CD4-positive, alpha-beta T cell (primary cell): ENCODE results near the gene MAP7D2. TPM values are rescaled to one million over a fixed set of nuclear protein-coding genes. Genes with fewer than 3 reads are reported as not detected.

Experiments
- ATAC-seq: fragments of 200-7000 bp; cut with Tn5 transposase; one replicate; pipeline ENCODE4 v1.10.0; 2022; ENCODE audit warnings: mild to moderate bottlenecking; ENCODE audit not compliant: poor library complexity
- CTCF ChIA-PET: fragments of 350-600 bp; sonication (Branson Sonifier 250); formaldehyde crosslinking; loops from one replicate; lab custom pipeline; 2021; ENCODE audit warnings: antibody characterized with exemption, inconsistent platforms; lab: Charles Lee
- POLR2A ChIA-PET: fragments of 350-600 bp; sonication (Branson Sonifier 250); formaldehyde crosslinking; loops from one replicate; lab custom pipeline; 2021; ENCODE audit warnings: antibody characterized with exemption, inconsistent platforms; lab: Charles Lee
- DNase-seq, 14 experiments: peaks; one replicate each; pipeline ENCODE4 v3.0.0-alpha.2; 2013 to 2020; ENCODE audit warnings: mixed read lengths in 2 of 14
- H3K27ac ChIP-seq, 2 donors: one replicate each; pipeline versions ENCODE4 v1.5.1 to v1.7.0; 2013; ENCODE audit warnings: low read length in 2 of 2, low read depth in 1 of 2, mild to moderate bottlenecking in 1 of 2
- H3K27me3 ChIP-seq, 2 experiments: 1 replicate in 1 of 2; 2 replicates in 1 of 2; pipeline versions ENCODE4 v1.6.1 to v1.7.0; 2013; ENCODE audit warnings: low read length in 2 of 2, control low read depth in 1 of 2, mild to moderate bottlenecking in 1 of 2, moderate library complexity in 1 of 2; ENCODE audit not compliant: insufficient read depth in 2 of 2, control insufficient read depth in 1 of 2
- H3K36me3 ChIP-seq: one replicate; pipeline ENCODE4 v1.6.1; 2013; ENCODE audit warnings: low read length, control low read depth; ENCODE audit not compliant: insufficient read depth
- H3K4me1 ChIP-seq: one replicate; pipeline ENCODE4 v1.6.1; 2013; ENCODE audit warnings: low read length, control low read depth; ENCODE audit not compliant: insufficient read depth
- H3K4me3 ChIP-seq: one replicate; pipeline ENCODE4 v1.5.1; 2013; ENCODE audit warnings: mild to moderate bottlenecking, low read length, moderate library complexity
- H3K9me3 ChIP-seq, 2 experiments: 1 replicate in 1 of 2; 2 replicates in 1 of 2; pipeline versions ENCODE4 v1.6.1 to v1.7.0; 2013; ENCODE audit warnings: low read length in 2 of 2, mild to moderate bottlenecking in 2 of 2, control low read depth in 1 of 2, moderate library complexity in 1 of 2; ENCODE audit not compliant: control insufficient read depth in 1 of 2, insufficient read depth in 1 of 2
- H3K27ac Mint-ChIP-seq: one replicate; pipeline ENCODE4 v1.8.0; 2020; ENCODE audit warnings: mixed read lengths
- H3K27me3 Mint-ChIP-seq: one replicate; pipeline ENCODE4 v1.8.0; 2021; ENCODE audit warnings: mixed read lengths
- H3K36me3 Mint-ChIP-seq: one replicate; pipeline ENCODE4 v1.8.0; 2021; ENCODE audit warnings: low read depth, mixed read lengths
- H3K4me1 Mint-ChIP-seq: one replicate; pipeline ENCODE4 v1.8.0; 2021; ENCODE audit warnings: low read depth, mixed read lengths
- H3K4me3 Mint-ChIP-seq: one replicate; pipeline ENCODE4 v1.8.0; 2020; ENCODE audit warnings: mild to moderate bottlenecking, mixed read lengths
- H3K9me3 Mint-ChIP-seq: one replicate; pipeline ENCODE4 v1.8.0; 2020; ENCODE audit warnings: mixed read lengths
- intact Hi-C, 2 experiments: fragments of 100-400 bp; cut with DNase I in 1 of 2; cut with micrococcal nuclease in 1 of 2; formaldehyde crosslinking; loops; one replicate each; pipeline versions ENCODE4 v1.15.1 to v1.9.0; 2023 to 2025; cut with DNase I, micrococcal nuclease
- total RNA-seq, 174 experiments: library from RNA in 2 of 174; stranded (reverse) in 2 of 174; gene quantifications; one replicate each; pipeline ENCODE4 v1.2.3 and lab custom pipeline; 2021 to 2026
- TF ChIP-seq, protein P1 (sequence below): fragments of 200-600 bp; IDR thresholded peaks from one replicate; pipeline ENCODE4 v1.8.0; 2022; ENCODE audit warnings: antibody characterized with exemption, mild to moderate bottlenecking

The MAP7D2 gene
- total RNA-seq, 2 experiments from 2014 or later = 0.11 to 0.17 TPM

- no peaks in the 10 kb centered on the region for H3K4me1 ChIP-seq
- no peak for ATAC-seq
- intact Hi-C loops = no loop called here
- CTCF ChIA-PET = no interaction called here
- no peaks in the 10 kb centered on the region for H3K9me3 ChIP-seq
- no peak for DNase-seq
- H3K27ac ChIP-seq = no peak overlapping the region
- H3K4me3 ChIP-seq = no peak overlapping the region
- Mint-ChIP-seq H3K4me1 (no peaks in the 10 kb centered on the region), H3K4me3 (no peak overlapping the region), H3K27me3 (no peaks in the 10 kb centered on the region), H3K36me3 (peaks cover 3% of the 10 kb centered on the region), H3K27ac (no peak overlapping the region), H3K9me3 (peaks cover 6% of the 10 kb centered on the region)
- no peaks in the 10 kb centered on the region for H3K27me3 ChIP-seq
- TF ChIP-seq, protein P1, sequence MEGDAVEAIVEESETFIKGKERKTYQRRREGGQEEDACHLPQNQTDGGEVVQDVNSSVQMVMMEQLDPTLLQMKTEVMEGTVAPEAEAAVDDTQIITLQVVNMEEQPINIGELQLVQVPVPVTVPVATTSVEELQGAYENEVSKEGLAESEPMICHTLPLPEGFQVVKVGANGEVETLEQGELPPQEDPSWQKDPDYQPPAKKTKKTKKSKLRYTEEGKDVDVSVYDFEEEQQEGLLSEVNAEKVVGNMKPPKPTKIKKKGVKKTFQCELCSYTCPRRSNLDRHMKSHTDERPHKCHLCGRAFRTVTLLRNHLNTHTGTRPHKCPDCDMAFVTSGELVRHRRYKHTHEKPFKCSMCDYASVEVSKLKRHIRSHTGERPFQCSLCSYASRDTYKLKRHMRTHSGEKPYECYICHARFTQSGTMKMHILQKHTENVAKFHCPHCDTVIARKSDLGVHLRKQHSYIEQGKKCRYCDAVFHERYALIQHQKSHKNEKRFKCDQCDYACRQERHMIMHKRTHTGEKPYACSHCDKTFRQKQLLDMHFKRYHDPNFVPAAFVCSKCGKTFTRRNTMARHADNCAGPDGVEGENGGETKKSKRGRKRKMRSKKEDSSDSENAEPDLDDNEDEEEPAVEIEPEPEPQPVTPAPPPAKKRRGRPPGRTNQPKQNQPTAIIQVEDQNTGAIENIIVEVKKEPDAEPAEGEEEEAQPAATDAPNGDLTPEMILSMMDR = no peak
- H3K36me3 ChIP-seq = no peaks in the 10 kb centered on the region
- POLR2A ChIA-PET = no interaction called here
Observed at GRCh38 chrX:20016616-20016945, 100.1 kb downstream of the MAP7D2 start.

DNA sequence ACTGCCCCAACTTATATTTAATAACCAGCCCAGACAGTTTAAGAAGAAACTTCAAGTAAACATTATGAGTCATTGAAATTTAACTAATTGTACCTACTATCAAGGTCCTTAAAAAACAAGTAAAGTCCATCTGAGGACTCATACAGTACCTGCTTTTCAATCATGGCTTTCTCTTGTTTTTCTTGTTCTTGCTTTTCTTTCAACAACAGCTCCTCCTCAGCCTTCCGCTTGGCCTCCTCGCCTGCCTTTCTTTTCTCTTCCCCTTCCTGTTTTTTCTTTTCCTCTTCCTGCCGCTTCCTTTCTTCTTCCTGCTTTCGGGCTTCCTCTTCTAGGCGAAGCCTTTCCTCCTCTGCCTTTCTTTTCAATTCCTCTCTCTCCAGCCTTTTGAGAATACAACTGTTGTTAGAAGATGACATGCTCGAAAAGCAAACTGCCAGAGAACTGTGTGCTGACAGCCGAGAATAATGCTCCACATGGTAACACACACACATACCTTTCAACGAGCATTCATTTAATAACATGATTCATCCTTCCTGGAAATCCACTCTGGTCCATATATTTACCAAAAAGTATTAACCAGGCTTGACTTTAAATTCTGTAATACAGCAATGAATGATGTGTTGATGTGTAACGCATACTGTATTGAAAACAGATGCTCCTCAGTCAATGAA, 100.6 kb downstream of the MAP7D2 start:
- Mint-ChIP-seq H3K27me3 (no peaks in the 10 kb centered on the region), H3K4me3 (no peak overlapping the region), H3K36me3 (peaks cover 3% of the 10 kb centered on the region), H3K4me1 (no peaks in the 10 kb centered on the region), H3K27ac (no peak overlapping the region), H3K9me3 (peaks cover 6% of the 10 kb centered on the region)
- no peak overlapping the region for H3K4me3 ChIP-seq
- no peak for DNase-seq
- intact Hi-C loops = no loop called here
- no peak for ATAC-seq
- no peaks in the 10 kb centered on the region for H3K36me3 ChIP-seq
- no peaks in the 10 kb centered on the region for H3K27me3 ChIP-seq
- POLR2A ChIA-PET = no interaction called here
- H3K27ac ChIP-seq = no peak overlapping the region
- H3K9me3 ChIP-seq = no peaks in the 10 kb centered on the region
- H3K4me1 ChIP-seq = no peaks in the 10 kb centered on the region
- TF ChIP-seq, protein P1 = no peak
- CTCF ChIA-PET = no interaction called here

- peaks cover 3% of the 10 kb centered on the region for H3K36me3 Mint-ChIP-seq
- DNase-seq (no peak), ATAC-seq (no peak)
- Histone ChIP-seq H3K9me3 (no peaks in the 10 kb centered on the region), H3K4me1 (no peaks in the 10 kb centered on the region), H3K36me3 (no peaks in the 10 kb centered on the region), H3K4me3 (no peak overlapping the region), H3K27me3 (no peaks in the 10 kb centered on the region), H3K27ac (no peak overlapping the region)
- H3K4me1 Mint-ChIP-seq = no peaks in the 10 kb centered on the region
- ChIA-PET POLR2A (no interaction called here), CTCF (no interaction called here)
- TF ChIP-seq, protein P1 = no peak
- intact Hi-C loops = no loop called here
- H3K27ac Mint-ChIP-seq = no peak overlapping the region
- peaks cover 6% of the 10 kb centered on the region for H3K9me3 Mint-ChIP-seq
- H3K4me3 Mint-ChIP-seq = no peak overlapping the region
- H3K27me3 Mint-ChIP-seq = no peaks in the 10 kb centered on the region
Observed at GRCh38 chrX:20015422-20015821, 101.3 kb downstream of the MAP7D2 start.
